Lung (tissue), 12 donors: ENCODE data around the gene ARID1B. TPM values are rescaled to one million over a fixed set of nuclear protein-coding genes. Genes with fewer than 3 reads are reported as not detected.
A peak's percentile ranks its signal among the peaks of the same experiment; 100 is the strongest.

Source experiments
- ATAC-seq: fragments of 200-7000 bp; cut with Tn5 transposase; one replicate; pipeline ENCODE4 v1.9.1; 2020; ENCODE audit warnings: moderate number of reproducible peaks; ENCODE audit not compliant: insufficient read depth, low FRiP score
- DNase-seq, 3 donors: peaks; one replicate each; pipeline ENCODE4 v3.0.0-alpha.2; 2013 to 2017
- H3K27ac ChIP-seq, 2 donors: one replicate each; pipeline ENCODE4 v1.5.1; 2013; ENCODE audit warnings: mild to moderate bottlenecking in 2 of 2, moderate library complexity in 2 of 2, control low read depth in 1 of 2, inconsistent platforms in 1 of 2, low read depth in 1 of 2, low read length in 1 of 2
- H3K27me3 ChIP-seq, 3 donors: one replicate each; pipeline ENCODE4 v1.5.1; 2013; ENCODE audit warnings: low read length in 2 of 3; ENCODE audit not compliant: control insufficient read depth in 3 of 3, insufficient read depth in 3 of 3
- H3K36me3 ChIP-seq, 4 donors: one replicate each; pipeline ENCODE4 v1.5.1; 2013; ENCODE audit warnings: low read length in 4 of 4, mild to moderate bottlenecking in 1 of 4, moderate library complexity in 1 of 4; ENCODE audit not compliant: control insufficient read depth in 4 of 4, insufficient read depth in 4 of 4
- H3K4me1 ChIP-seq, 5 donors: one replicate each; pipeline ENCODE4 v1.5.1; 2013; ENCODE audit warnings: low read length in 5 of 5, mild to moderate bottlenecking in 2 of 5, moderate library complexity in 1 of 5; ENCODE audit not compliant: control insufficient read depth in 5 of 5, insufficient read depth in 5 of 5
- H3K4me3 ChIP-seq: one replicate; pipeline ENCODE4 v1.5.1; 2013; ENCODE audit warnings: mild to moderate bottlenecking, control low read depth, moderate library complexity
- H3K9ac ChIP-seq, 2 donors: one replicate each; pipeline ENCODE4 v1.5.1; 2013; ENCODE audit warnings: low read length in 2 of 2, control low read depth in 1 of 2; ENCODE audit not compliant: insufficient read depth in 1 of 2
- H3K9me3 ChIP-seq, 4 donors: one replicate each; pipeline ENCODE4 v1.5.1; 2013; ENCODE audit warnings: low read length in 3 of 4, mild to moderate bottlenecking in 1 of 4, moderate library complexity in 1 of 4; ENCODE audit not compliant: control insufficient read depth in 4 of 4, insufficient read depth in 3 of 4
- WGBS, 2 donors: extraction: QIAGEN DNeasy Blood & Tissue Kit; methylation state at CpG; one replicate each; pipeline ENCODE4 v1.1.7; 2013; 5-methylcytosine and 5-hydroxymethylcytosine counted together
- polyA plus RNA-seq, 2 donors: library from polyadenylated mRNA; stranded (reverse); fragments of 200-250 nt; gene quantifications; one replicate each; pipeline ENCODE4 v1.2.1, GENCODE V29; 2013
- total RNA-seq, 2 donors: library from RNA; depleted of rRNA in 1 of 2; stranded (reverse); fragments of >200 nt in 1 of 2; gene quantifications; one replicate each; pipeline ENCODE4 v1.2.1, GENCODE V29; 2014 to 2021
- TF ChIP-seq, protein P1 (sequence below): IDR thresholded peaks from 2 replicates; pipeline ENCODE4 v1.5.1; 2012; ENCODE audit warnings: mild to moderate bottlenecking; ENCODE audit errors: control extremely low read depth, extremely low read depth
- donor health status: control.
- donor health status: control.
- donor health status: Bipolar disorder and iron deficiency.
- donor health status: healthy.
- donor health status: DM: yes; HTN: yes; CAD: no.

The ARID1B gene
- total and polyA plus RNA-seq, 4 donors = 10.5 to 239 (median 50.9) TPM

DNA sequence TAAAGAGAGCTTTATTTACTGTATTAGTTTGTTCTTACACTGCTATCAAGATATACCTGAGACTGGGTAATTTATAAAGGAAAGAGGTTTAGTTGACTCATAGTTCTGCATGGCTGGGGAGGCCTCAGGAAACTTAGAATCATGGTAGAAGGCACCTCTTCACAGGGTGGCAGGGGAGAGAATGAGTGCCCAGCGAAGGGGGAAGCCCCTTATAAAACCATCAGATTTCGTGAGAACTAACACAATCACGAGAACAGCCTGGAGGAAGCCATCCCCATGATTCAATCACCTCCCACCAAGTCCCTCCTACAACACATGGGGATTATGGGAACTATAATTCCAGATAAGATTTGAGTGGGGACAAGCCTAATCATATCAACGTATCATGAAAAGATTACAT lies 27.2 kb downstream of the ARID1B start:
- Histone ChIP-seq H3K4me3 (no peak overlapping the region), H3K9me3 (no peaks in the 10 kb centered on the region), H3K27me3 (no peaks in the 10 kb centered on the region), H3K36me3 (peaks cover 0 to 1% (median 0%) of the 10 kb centered on the region in 4 donors), H3K27ac (no peak overlapping the region), H3K9ac (no peak overlapping the region), H3K4me1 (peaks cover 5 to 31% (median 10%) of the 10 kb centered on the region in 5 donors)
- no peak for DNase-seq
- TF ChIP-seq, protein P1, sequence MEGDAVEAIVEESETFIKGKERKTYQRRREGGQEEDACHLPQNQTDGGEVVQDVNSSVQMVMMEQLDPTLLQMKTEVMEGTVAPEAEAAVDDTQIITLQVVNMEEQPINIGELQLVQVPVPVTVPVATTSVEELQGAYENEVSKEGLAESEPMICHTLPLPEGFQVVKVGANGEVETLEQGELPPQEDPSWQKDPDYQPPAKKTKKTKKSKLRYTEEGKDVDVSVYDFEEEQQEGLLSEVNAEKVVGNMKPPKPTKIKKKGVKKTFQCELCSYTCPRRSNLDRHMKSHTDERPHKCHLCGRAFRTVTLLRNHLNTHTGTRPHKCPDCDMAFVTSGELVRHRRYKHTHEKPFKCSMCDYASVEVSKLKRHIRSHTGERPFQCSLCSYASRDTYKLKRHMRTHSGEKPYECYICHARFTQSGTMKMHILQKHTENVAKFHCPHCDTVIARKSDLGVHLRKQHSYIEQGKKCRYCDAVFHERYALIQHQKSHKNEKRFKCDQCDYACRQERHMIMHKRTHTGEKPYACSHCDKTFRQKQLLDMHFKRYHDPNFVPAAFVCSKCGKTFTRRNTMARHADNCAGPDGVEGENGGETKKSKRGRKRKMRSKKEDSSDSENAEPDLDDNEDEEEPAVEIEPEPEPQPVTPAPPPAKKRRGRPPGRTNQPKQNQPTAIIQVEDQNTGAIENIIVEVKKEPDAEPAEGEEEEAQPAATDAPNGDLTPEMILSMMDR = no peak
- ATAC-seq = no peak
- 86 to 91% methylated on average over 4 of the region's 4 CpGs for WGBS, 2 donors

GRCh38 chr6:156806155-156806554 lies 29.0 kb downstream of the ARID1B start:
- TF ChIP-seq, protein P1 = no peak
- peaks cover 0 to 1% (median 0%) of the 10 kb centered on the region in 4 donors for H3K36me3 ChIP-seq
- H3K27ac ChIP-seq = no peak overlapping the region
- DNase-seq (peak in 2 of 3 donors; percentile 30 to 57), ATAC-seq (no peak)
- H3K4me1 ChIP-seq = peaks cover 8 to 35% (median 10%) of the 10 kb centered on the region in 5 donors
- no peaks in the 10 kb centered on the region for H3K27me3 ChIP-seq
- no peak overlapping the region for H3K4me3 ChIP-seq
- WGBS, 2 donors = 83 to 90% methylated on average over 4 of the region's 4 CpGs
- no peaks in the 10 kb centered on the region for H3K9me3 ChIP-seq
- H3K9ac ChIP-seq = no peak overlapping the region

DNA sequence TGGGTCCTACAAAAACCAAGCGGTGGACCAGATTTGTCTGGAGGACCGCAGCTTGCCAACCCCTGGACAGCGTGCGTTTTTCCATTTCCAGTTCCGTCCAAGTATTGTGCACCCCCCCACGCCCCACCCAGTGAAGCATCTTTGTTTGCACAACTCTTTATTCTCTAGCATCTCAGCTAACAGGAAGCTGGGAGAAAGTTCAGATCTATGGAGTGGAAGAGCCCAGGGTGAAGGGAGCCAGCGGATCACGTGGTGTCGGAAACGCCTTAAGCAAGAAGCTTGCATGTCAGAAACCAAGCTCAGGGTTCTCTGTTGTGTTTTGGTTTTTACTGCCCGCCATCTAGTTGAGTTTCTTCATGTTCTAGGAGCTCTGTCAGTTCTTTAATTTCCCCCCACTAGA lies 29.9 kb downstream of the ARID1B start:
- no peak for DNase-seq
- Histone ChIP-seq H3K27me3 (no peaks in the 10 kb centered on the region), H3K36me3 (peaks cover 0 to 1% (median 0%) of the 10 kb centered on the region in 4 donors), H3K9me3 (no peaks in the 10 kb centered on the region), H3K4me3 (no peak overlapping the region), H3K27ac (no peak overlapping the region), H3K4me1 (peaks cover 5 to 29% (median 11%) of the 10 kb centered on the region in 5 donors), H3K9ac (no peak overlapping the region)
- WGBS, 2 donors = 55 to 76% methylated on average over 11 of the region's 11 CpGs
- no peak for ATAC-seq
- TF ChIP-seq, protein P1 = no peak

- 47 to 52% methylated on average over 6 of the region's 6 CpGs for WGBS, 2 donors
- Histone ChIP-seq H3K9me3 (no peaks in the 10 kb centered on the region), H3K4me3 (no peak overlapping the region), H3K4me1 (peaks cover 4 to 29% (median 13%) of the 10 kb centered on the region in 5 donors), H3K27ac (no peak overlapping the region), H3K27me3 (no peaks in the 10 kb centered on the region), H3K9ac (no peak overlapping the region), H3K36me3 (peaks cover 0 to 1% (median 0%) of the 10 kb centered on the region in 4 donors)
- ATAC-seq (no peak), DNase-seq (no peak)
- TF ChIP-seq, protein P1 = no peak
These were observed 30.6 kb downstream of the ARID1B start for GRCh38 chr6:156807795-156808194.
